Medulla oblongata (tissue), 1 donor: Measurements from ENCODE around the gene FUOM.
"Not testable (repeated sequence)": the region's sequence is repeated elsewhere in the genome, so short reads cannot be mapped to it uniquely, and the experiment has no call there.

Source experiments
- DNase-seq: peaks from one replicate; pipeline ENCODE4 v3.0.0-alpha.2; 2015; ENCODE audit errors: extremely low spot score

FUOM gene

DNA sequence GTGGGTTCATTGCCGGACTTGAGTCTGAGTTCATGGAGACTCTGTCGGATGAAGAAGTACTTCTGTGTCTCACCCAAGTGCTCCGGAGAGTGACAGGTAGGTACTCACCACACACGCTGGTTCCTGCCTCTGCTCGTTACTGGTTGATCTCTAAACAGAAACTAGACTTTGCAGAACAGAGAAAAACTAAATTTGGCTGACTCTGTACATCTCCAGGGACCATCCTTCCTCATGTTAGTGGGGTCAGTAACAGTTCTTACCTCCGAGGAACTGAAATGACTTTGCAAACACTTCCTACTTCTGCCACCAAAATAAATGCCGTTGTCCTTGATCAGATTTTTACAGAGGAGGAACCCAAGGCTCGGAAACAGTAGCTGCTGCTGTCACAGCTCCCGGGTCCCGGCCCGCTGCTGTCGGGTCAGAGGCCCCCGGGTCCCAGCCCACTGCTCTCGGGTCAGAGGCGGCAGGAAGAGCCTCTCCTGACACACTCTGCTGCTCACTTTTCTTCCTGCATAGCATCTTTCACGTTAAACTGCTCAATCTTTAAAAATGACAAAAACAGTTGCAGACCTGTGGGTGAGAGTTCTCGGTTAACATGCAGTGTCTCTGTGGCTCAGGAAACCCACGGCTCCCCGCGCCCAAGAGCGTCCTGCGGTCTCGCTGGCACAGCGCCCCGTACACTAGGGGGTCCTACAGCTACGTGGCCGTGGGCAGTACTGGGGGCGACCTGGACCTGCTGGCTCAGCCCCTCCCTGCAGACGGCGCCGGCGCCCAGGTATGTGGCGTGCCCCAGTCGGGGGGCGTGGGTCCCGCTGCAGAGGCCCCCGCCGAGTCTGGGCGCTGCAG, 31.4 kb upstream of the FUOM start:
- DNase-seq: peak; percentile 42

DNA sequence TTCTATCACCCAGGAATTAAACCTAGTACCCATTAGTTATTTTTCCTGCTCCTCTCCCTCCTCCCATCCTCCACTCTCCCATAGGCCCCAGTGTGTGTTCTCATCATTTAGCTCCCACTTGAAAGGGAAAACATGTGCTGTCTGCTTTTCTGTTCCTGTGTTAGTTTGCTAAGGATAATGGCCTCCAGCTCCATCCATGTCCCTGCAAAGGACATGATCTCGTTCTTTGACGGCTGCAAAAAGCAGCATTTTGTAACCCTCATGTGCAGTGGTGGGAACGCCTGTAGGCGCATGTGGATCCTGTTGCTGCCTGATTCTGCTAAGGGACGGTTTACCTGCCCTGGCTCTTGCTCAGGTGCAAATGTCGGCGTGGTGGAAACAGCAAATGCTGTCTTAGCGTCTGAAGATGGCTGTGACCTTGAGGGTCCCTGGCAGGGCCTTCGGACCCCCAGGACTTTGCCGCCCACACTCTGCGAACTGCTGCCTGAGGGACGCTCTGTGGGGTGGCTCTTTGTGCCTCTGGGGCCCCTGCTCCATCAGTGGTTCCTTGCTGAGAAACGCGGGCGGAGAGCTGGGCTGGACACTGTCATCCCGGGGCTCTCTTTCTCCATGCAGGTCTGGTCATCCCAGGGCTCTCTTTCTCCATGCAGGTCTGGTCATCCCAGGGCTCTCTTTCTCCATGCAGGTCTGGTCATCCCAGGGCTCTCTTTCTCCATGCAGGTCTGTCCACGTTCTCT, 30.6 kb upstream of the FUOM start:
- no peak for DNase-seq

DNA sequence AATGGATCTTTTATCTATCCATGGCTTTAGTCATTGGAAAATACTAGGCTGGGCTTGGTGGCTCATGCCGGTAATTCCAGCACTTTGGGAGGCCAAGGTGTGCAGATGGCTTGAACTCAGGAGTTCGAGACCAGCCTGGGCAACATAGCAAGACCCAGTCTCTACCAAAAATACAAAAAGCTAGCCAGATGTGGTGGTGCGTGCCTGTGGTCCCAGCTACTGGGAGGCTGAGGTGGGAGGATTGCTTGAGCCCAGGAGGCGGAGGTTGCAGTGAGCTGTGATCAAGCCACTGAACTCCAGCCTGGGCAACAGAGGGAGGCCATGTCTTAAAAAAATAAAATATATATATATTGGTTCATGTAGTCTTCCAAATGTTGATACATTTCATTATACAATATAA, 29.1 kb upstream of the FUOM start:
- not testable (repeated sequence) for DNase-seq

DNA sequence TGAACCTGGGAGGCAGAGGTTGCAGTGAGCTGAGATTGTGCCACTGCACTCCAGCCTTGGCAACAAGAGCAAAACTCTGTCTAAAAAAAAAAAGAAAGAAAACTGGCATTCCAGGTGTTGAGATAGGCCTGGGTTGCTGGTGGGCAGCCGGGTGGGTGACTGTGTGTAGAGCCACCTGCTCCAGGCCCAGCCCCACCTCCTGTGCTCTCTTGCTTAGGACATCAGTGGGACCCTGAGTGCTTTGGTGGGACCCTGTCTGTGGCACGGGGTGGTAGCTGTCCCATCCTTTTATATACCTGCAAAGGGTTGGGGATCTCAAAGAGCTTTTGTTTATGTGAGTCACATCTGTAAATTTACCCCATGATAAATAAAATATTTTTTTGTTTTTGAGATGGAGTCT, 27.4 kb upstream of the FUOM start:
- DNase-seq: no peak

DNA sequence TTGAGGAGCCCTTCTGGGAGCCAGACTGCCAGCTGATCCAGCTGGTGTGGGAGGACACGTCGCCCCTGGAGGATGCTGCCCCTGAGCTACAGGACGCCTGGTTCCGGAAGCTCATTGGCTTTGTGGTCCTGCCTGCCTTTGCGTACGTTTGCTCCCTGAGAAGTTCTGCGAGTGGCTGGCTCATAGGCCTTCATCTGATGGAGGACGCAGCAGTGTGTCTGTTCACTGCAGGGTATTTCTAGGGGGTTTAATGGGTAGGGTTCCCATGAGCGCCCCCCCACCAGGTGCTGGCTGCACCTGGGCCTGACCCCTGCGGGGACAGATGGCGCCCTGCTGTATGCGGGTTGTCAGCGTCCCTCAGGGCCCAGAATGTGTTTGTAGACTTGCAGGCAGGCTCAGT, 26.3 kb upstream of the FUOM start:
- no peak for DNase-seq

DNA sequence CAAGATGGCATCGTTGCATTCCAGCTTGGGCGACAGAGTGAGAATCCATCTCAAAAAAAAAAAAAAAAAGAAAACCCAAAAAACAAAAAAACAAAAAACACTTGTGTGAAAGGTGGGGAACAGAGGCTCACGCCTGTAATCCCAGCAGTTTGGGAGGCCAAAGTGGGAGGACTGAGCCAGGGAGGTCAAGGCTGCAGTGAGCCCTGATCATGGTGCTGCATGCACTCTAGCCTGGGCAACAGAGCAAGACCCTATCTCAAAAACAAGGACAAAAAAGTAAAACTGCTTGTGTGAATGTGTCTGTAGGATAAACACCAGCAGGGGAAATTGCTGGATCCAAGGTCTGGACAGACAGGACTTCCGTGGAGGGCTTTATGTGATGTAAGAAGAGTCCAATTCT, 25.7 kb upstream of the FUOM start:
- DNase-seq: no peak

DNA sequence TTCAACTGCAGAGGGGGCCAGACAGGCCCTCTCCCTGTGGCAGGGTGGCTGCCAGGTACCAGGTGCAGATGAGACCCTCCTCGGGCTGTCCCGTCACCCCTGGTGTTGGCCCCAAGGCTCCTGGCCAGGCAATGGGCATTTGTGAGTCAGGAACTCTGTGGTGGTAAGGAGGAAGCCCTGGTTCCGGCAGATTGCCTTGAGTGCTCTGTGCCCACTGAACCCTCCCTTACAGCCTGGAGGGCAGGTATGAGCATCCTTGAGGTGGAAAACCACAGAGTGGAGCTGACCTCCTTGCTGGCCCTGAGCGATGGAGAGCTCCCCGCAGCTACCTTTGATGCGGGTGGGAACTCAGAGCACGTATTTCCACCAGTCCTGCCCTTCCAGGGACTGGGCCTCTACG, 23.2 kb upstream of the FUOM start:
- DNase-seq: no peak

DNA sequence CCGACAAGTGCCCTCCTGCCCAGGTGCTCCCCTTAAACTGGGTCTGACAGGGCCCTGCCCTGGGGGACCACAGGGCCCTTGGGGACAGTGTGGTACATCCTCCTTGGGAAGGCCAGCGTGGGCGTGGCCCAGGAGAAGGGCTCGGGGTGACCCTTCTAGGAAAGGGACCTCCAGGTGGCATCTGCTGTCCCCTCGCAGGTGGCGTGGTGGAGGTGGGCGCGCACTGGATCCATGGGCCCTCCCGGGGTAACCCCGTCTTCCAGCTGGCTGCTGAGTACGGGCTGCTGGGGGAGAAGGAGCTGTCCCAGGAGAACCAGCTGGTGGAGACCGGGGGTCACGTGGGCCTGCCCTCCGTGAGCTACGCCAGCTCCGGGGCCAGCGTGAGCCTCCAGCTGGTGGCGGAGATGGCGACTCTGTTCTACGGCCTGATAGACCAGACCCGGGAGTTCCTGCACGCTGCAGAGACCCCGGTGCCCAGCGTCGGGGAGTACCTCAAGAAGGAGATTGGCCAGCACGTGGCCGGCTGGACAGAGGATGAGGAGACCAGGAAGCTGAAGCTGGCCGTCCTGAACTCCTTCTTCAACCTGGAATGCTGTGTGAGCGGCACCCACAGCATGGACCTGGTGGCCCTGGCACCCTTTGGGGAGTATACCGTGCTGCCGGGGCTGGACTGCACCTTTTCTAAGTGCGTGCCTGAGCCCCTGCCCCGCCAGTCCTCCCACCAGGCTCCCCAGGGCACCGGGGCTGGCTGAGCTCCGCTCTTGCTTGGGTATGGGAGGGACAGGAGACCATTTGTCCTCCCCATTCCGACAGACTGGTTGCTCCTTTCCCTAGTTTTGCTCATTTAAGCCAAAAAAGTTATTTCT, 22.2 kb upstream of the FUOM start:
- peak; percentile 36 for DNase-seq

DNA sequence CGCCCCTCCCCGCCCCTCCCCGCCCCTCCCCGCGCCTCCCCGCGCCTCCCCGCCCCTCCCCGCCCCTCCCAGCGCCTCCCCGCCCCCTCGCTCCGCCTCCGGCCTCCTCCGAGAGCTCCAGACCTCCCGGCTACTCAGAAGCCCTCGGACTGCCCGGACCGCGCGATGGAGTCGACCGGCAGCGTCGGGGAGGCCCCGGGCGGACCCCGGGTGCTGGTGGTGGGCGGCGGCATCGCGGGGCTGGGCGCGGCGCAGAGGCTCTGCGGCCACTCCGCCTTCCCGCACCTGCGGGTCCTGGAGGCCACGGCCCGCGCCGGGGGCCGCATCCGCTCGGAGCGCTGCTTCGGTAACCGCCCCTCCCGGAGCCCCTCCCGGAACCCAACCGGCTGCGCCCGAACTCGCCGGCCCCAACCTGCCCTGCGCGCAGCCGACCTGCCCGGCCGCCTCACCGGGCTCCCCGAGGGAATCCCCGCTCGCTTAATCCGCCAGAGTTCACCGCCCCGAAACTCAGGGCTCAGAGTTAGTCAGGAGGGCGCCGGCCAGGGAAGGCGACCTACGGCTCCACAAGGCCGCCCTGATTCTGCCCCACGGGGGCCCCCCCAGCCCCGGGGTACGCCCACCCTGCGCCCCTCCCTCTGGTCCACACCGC, 21.5 kb upstream of the FUOM start, which contains the start of gene PAOX:
Gene PAOX, plus strand, starts transcription at position 111 of the 649 bp plus-strand sequence. Its CDS starts 55 bp downstream, at position 166.
- DNase-seq: peak; percentile 79

DNA sequence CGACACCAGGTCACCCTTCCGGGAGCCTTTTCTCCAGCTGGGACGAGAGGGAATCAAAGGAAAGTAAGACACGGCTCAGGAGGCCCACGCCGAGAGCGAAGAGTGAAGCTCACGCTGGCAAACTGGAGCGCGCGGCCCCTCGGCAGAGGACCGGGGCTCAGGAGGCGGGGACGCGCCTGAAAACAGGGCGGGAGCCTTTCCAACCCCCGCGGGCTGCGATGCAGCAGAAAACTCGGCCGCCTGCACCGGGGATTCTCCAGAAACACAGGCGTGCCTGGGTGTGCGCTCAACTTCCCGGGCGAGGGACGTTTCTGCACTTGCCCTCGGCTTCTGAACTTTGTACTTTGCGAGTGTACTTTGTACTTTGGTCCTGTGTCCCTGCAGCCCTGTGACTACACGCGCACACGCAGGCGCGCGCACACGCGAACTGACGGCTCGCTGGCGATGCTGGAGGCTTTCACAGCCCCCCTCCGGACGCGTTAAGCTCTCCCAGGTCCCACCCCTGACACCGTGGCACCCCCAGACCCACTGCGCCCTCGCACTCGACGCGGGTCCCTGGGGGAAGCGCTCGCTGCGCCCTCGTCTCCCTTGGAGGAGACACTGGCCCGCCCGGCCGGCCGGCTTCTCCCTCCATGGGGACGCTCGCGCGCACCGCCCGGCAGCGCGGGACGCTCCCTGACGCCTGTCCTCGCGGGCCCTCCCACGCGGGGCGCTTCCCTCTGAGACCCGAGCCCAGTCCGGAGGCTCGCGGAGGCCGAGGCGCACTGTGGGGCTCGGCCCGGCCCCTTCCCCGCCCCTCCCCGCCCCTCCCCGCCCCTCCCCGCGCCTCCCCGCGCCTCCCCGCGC, 20.7 kb upstream of the FUOM start:
- DNase-seq: peak; percentile 69

DNA sequence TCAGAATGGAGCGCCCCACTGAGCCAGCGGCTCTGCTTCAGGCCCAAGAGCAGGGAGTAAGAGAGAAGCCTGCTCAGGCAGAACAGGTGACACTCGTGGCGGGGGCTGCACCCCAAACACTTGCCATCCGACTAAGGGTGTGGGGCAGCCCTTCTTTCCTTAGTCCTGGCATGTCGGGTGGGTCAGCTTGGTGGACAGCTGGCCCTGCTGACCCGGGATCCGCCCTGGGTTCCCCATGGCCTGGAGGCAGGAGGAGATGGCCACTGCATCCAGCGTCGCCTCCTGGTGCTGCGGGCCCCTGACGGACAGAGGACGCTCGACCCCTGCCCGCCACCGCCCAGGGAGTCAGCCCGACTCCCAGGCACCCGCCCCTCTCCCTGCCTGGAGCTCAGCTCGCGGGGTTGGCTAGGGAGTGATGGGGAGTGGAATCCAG, 20.0 kb upstream of the FUOM start:
- no peak for DNase-seq

DNA sequence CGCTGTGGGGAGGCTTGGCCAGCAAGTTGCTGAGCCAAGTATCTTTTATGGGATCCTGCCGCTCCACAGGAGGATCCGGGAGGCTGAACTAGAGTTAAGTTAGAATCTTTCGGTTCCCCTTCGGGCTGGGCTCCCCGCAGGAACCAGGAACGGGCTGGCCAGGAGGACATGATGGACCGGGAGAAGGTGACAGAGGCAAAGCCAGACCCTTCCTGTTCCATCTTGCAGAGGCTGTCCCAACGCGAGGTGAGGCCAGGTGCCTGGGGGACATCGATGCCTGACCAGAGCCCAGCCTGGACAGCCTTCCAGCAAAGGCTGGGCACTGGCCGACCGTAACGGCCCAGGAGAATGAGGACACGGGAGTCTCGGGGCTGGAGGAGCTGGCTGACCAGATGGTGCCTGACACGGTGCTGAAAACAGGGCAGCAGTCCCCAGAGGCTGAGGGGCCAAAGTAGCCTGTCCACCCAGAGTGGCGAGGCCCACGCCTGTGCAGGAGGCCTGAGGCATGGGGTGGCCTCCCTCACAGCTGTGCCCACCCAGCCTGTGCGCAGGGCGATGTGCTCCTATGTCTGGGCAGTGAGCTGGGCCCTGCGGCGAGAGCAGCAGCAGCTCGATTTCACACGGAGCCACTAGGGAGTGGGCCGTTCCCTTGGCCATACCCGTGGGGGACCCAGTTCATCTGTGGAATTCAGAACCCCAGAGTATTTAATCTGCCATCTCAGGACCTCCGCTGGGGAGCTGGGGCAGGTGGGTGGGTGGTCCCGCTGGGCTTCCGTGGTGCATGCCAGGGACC, 19.4 kb upstream of the FUOM start:
- DNase-seq: no peak

DNA sequence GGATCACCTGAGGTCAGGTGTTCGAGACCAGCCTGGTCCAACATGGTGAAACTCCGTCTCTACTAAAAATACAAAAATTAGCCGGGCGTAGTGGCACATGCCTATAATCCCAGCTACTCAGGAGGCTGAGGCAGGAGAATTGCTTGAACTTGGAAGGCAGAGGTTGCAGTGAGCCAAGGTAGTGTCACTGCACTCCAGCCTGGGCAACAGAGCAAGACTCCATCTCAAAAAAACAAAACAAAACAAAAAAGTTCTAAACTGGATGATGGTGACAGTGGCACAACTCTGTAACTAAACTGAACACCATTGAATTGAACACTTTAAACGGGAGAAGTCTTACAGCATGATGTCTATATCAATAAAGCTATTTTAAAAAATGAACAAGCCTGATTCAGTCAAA, 18.4 kb upstream of the FUOM start:
- DNase-seq: not testable (repeated sequence)

DNA sequence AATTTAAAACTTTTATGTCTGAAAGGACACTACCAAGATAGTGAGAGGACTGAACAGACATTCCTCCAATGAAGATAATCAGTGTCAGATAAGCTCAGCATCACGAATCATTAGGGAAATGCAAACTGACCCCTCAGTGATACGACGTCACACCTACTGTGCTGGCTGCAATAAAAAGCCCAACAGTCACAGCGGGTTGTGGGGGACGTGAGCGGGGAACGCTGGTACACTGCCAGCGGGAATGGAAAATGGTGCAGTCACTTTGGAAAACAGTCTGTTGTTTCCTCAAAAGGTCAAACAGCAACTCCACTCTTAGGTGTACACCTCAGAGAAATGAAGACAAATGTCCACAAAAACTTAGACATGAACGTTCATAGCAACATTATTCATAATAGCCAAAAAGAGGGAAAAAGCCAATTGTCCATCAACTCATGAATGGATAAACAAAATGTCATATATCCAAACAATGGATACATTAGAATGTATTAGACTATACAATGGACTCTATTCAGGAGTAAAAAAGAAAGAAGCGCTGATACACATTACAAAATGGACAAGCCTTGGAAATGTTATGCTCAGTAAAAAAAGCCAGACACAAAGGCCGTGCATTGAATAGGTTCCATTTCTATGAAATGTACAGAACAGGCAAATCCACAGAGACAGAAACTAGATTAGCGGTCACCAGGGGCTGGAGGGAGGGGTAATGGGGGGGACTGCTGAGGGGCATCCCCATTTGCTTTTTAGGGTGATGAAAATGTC, 17.7 kb upstream of the FUOM start:
- peak; percentile 38 for DNase-seq

DNA sequence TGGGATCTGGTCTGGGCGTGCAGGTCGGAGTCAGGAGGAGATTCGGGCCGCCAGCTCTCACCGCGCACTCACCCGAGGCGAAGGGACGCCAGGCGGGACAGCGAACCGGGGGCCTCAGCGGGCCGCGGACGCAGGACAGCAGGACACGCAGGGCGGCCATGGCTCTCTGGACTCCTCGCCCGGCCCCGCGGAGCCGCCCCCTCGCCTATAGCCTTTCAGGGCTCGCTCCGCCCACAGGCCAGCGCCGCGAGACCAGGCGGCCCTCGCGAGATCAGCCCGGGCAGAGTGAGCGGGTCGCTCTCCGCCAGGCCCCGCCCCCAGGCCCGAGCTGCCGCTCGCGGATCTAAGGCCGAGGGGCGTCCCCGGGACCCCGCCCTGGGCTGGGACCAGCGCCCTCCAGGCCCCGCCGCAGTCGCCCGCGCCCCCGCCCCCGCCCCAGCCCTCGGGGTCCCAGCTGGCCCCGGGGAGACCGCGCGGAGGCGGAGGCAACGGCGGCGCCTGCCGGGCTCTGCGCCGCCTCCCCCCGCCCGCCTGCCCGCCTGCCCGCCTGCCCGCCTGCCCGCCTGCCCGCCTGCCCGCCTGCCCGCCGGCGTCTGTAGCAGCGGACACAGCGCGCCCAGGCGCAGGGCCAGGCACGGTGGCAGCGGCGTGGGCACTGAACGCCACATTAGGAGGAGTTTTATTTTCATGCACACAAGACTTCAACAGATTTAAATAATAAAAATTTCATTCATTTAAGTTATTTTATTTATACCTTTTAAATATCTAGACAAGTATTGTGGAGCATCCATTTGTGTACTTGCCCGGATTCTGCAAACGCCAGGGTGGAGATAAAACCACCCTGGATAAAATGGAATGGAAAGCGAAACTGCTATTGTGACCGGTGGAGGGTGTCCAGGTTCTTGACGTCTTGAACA, 15.6 kb upstream of the FUOM start, which contains the start of gene ECHS1:
Gene ECHS1, minus strand, starts transcription at position 181 of the 917 bp plus-strand sequence. Its CDS starts 21 bp downstream, at position 160.
- DNase-seq: peak; percentile 96

DNA sequence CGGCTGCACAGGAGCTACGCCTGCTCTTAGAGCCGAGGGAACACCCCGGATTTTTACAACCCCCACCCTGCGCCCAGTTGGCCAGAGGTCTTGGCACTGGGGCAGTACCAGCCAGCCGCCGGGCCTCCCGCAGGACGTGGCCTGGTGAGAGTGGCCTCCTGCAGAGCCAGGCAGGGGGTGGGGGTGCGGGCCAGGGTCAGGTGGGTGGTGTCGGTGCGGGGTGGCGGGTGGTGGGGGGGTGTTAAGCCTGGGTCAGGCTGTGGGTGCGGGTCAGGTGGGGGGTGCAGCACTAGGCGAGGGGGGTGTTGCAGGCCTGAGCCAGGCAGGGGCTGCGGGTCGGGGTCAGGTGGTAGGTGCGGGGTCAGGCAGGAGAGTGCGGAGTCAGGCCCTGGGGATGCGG, 14.7 kb upstream of the FUOM start:
- no peak for DNase-seq

DNA sequence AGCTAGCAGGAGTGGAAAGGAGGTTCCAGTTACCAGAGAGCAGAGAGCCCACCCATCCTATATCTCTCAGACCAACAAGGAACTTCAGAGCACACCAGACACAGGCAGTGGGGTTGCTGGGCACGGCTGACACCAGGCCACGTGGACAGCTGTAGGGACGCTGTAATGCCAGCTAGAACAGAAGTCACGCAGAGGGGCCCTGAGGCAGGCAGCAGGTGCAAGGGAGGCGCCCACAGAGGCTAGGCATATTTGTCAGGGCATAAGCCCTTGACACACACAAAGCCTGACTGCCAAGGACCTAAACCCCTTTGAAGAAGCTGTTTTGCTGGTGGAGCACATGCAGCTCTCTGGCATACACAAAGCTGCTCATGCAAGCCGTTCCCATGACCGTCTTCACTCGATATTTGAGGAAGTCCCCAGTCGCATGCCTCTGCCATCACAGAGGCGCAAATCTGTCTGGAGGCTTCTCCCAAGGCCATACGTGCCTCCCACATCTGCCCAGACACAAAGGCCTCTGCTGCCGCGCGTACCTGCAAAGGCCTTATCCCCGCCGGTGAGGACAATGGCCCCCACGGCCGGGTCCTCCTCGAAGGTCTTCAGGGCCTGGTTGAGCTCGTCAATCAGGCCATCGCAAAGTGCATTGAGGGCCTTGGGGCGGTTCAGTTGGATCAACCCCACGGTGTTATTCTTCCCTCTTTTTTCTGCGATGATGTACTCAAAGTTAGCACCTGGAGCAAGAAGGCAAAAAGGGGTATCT, 12.4 kb upstream of the FUOM start:
- no peak for DNase-seq
